HG03025 (cell line): ENCODE results near the gene KEAP1.

Experiments used
- ATAC-seq: cut with Tn5 transposase; IDR thresholded peaks from one replicate; pipeline ENCODE4 v1.9.1; 2021; ENCODE audit warnings: mild to moderate bottlenecking, moderate library complexity; ENCODE audit not compliant: unreplicated experiment, low FRiP score

KEAP1 gene

DNA sequence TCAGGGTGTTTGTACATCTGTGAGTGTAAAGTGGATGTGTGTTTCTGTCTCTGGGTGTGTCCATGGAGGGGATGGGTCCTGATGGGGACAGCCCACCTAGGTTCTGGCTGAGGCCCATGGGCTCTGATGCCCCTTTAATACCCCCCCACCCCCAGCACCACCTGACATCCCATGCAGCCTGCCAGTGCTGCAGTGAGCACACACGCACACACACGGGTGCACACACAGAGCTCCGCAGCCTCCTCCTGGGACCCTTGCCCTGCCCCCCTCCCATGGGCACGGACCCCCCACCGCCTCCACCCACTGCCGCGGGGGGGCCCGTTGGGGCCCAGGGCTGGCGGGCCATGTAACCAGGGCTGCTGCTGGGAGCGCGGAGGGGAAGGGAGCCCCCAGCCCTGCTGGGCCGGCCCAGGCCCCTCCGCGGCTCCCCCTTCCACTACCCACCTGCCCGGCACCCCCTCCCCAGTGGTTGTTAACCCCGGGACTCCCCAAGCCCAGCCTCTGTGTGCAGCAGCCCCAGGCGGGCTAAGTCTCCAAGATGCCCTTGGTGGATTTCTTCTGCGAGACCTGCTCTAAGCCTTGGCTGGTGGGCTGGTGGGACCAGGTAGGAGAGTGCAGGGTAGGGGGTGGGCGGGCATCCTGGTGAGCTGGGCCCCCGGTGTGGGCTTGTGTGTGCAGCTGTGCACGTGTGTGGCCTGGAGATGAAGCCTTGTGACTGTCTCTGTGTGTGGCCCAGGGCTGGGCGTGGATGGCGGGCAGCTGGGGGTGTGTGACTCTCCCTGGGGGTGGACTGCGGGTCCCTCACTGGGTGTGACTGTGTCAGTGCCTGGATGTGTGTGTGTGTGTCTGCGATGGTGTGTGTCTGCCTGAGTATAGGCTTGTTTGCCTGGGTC lies 50.2 kb downstream of the KEAP1 start:
- no peak for ATAC-seq

DNA sequence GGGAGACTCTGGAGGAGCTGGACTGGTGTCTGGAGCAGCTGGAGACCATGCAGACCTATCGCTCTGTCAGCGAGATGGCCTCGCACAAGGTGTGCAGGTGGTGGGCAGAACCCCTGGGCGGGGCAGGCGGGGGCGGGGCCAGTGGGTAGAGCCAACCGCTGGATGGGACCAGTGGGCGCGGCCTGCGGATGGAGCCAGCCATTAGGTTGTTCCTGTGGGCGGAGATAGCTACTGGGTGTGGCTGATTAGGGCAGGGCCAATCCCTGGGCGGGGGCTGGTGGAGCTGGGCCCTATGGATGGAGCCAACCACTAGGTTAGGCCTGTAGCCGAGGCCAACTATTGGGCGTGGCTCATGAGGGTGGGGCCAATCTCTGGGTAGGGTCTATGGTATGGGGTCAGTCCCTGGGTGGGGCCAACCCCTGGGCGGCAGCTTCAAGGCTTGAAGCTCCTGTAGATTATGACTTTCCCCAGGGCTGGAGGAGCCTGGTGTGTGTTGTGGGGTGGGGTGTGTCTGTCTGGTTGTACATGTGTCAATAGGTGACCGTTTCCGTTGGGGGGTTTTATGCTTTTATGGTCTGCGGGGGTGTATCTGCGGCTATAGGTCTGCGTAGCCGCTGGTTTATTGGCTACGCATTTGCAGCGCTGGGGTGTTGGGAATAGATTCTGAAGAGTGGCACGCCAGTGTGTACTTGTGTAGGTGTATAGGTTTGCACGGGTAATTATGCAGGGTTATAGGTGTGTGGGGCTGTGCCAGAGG lies 52.1 kb downstream of the KEAP1 start:
- ATAC-seq = no peak

DNA sequence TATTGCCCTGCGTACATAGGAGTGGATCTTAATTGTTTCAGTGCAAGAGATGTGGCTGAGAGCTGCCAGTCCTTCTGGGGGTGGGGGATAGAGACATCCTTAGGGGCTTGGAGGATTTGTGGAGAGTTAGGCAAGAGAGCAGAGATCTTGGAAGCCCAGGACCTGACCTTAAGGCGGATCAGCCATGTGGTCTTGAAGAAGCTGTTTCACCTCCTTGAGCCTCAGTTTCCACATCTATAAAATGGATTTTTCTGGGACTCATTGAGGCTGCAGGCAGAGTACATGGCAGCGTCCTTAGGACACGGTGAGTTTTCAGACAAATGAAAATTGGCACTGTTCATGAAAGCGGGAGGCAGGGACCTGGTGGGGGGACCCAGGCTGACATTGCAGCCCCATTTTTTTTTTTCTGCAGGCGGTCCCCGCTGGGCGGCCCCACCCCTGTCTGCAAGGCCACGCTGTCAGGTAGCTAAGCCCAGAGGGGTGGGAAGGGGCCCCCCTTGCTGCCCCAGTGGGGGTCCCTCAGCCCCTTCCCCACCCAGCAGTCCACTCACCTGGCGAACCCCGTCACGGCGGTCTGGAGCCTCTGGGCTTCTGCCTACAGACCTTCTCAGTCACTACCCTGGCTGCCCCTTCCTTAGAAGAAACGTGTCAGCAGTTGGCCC lies 52.8 kb downstream of the KEAP1 start:
- no peak for ATAC-seq

DNA sequence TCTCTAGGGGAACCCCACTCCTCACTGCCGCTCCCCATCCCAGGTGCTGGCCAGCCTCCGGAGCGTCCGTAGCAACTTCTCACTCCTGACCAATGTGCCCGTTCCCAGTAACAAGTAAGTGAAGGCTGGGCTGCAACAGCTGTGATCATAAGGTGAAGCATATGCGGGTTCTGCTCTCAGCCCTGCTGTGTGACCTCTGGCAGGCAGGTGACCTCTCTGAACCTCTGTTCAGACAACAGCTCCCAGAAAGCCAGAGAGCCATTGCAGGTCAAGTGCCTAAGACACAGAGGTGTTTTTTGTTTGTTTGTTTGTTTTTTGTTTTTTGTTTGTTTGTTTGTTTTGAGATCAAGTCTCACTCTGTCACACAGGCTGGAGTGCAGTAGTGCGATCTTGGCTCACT lies 54.1 kb downstream of the KEAP1 start:
- ATAC-seq = no peak

DNA sequence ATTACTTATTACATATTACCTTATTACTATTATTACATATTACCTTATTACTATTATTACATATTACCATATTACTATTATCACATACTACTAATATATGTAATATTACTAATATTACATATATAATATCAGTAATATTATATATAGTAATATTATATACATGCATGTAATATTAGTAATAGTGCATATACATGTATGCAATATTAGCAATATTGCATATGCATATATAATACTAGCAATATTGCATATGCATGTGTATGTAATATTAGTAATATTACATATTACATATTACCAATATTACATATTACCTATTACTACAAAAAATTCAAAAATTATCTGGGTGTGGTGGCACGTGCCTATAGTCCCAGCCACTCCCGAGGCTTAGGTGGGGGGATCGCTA lies 60.5 kb downstream of the KEAP1 start:
- ATAC-seq = no peak

DNA sequence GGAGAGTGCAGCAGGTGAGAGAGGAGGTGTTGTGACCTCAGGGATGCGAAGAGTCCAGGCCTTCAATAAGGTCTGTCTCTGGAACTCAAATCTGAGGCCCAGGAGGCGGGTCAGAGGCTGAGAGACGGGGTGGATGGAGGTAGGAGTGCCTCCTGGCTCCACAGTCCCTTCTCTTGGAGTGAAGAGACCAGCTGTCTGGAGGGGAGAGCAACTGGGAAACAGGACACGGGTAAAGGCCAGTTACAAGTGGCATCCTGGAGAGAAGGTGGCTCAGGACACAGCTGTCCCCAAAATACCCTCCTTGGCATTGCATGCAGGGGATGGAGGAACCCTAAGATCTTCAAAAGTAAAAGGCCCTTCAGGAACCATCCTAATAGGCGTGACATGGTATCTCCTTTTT lies 63.6 kb downstream of the KEAP1 start:
- no peak for ATAC-seq
